ENCODE measurements around the gene ECI1. TPM values are rescaled to one million over a fixed set of nuclear protein-coding genes. Genes with fewer than 3 reads are reported as not detected.
A peak's percentile ranks its signal among the peaks of the same experiment; 100 is the strongest.

Gene ECI1
- total RNA-seq, 2 experiments from 2014 or later = 10.1 to 12.5 TPM

- ATAC-seq (ENCODE audit: poor library complexity) (peak; percentile 96), DNase-seq (no peak)
- Histone ChIP-seq H3K4me3 (ENCODE audit: low read length) (peak within 1 kb of the TSS; percentile 76), H3K36me3 (ENCODE audit: insufficient read depth, low read length) (peaks cover under 1% of the 10 kb centered on the region), H3K9me3 (ENCODE audit: control insufficient read depth in 1 of 2, insufficient read depth in 1 of 2, low read length in 2 of 2) (no peaks in the 10 kb centered on the region), H3K27ac (ENCODE audit: low read depth in 1 of 2, low read length in 2 of 2) (peak within 1 kb of the TSS; percentile 64 to 73), H3K27me3 (ENCODE audit: control insufficient read depth in 1 of 2, insufficient read depth in 2 of 2, low read length in 2 of 2) (no peaks in the 10 kb centered on the region), H3K4me1 (ENCODE audit: insufficient read depth, low read length) (peaks cover 25% of the 10 kb centered on the region)
- H3K9me3 Mint-ChIP-seq = no peaks in the 10 kb centered on the region
- H3K4me1 Mint-ChIP-seq (ENCODE audit: low read depth) = peaks cover 11% of the 10 kb centered on the region
- intact Hi-C loops (cut with DNase I, micrococcal nuclease) = loop anchor here in 1 of 2 experiments (1.0 to 10.0 kb wide), 2 partner anchors 8 to 800 kb away; partner anchors contain the start of gene UNKL
- peak within 1 kb of the TSS; percentile 71 for H3K27ac Mint-ChIP-seq
- H3K36me3 Mint-ChIP-seq (ENCODE audit: low read depth) = peaks cover 3% of the 10 kb centered on the region
- ChIA-PET POLR2A (interaction anchor here (0.6 to 2.5 kb wide), 21 partner anchors 9 to 668 kb away, joined by 3 to 47 read pairs (median 4); partner anchors contain the start of genes AMDHD2, ATP6V0C, DNASE1L2 and E4F1), CTCF (interaction anchor here (0.7 to 1.4 kb wide), 3 partner anchors 20 to 74 kb away, joined by 3 to 5 read pairs (median 4); partner anchors contain the start of gene ECI1)
- no peaks in the 10 kb centered on the region for H3K27me3 Mint-ChIP-seq
- TF ChIP-seq, protein P1, sequence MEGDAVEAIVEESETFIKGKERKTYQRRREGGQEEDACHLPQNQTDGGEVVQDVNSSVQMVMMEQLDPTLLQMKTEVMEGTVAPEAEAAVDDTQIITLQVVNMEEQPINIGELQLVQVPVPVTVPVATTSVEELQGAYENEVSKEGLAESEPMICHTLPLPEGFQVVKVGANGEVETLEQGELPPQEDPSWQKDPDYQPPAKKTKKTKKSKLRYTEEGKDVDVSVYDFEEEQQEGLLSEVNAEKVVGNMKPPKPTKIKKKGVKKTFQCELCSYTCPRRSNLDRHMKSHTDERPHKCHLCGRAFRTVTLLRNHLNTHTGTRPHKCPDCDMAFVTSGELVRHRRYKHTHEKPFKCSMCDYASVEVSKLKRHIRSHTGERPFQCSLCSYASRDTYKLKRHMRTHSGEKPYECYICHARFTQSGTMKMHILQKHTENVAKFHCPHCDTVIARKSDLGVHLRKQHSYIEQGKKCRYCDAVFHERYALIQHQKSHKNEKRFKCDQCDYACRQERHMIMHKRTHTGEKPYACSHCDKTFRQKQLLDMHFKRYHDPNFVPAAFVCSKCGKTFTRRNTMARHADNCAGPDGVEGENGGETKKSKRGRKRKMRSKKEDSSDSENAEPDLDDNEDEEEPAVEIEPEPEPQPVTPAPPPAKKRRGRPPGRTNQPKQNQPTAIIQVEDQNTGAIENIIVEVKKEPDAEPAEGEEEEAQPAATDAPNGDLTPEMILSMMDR (IDR thresholded peaks at IDR 0.05) = no peak
- H3K4me3 Mint-ChIP-seq = peak within 1 kb of the TSS; percentile 88
Observed at GRCh38 chr16:2214719-2214968, 36.7 kb downstream of the ECI1 start, which contains the start of gene PGP. Gene PGP (minus strand): TSS chr16:2214840. CDS start chr16:2214777, 63 bp downstream.

GRCh38 chr16:2213817-2214718 lies 37.3 kb downstream of the ECI1 start:
- H3K9me3 Mint-ChIP-seq = no peaks in the 10 kb centered on the region

More at GRCh38 chr16:2213817-2214718, 37.3 kb downstream of the ECI1 start:
- Histone ChIP-seq H3K36me3 (ENCODE audit: insufficient read depth, low read length) (peaks cover 6% of the 10 kb centered on the region), H3K9me3 (ENCODE audit: control insufficient read depth in 1 of 2, insufficient read depth in 1 of 2, low read length in 2 of 2) (no peaks in the 10 kb centered on the region), H3K4me1 (ENCODE audit: insufficient read depth, low read length) (peaks cover 25% of the 10 kb centered on the region), H3K27me3 (ENCODE audit: control insufficient read depth in 1 of 2, insufficient read depth in 2 of 2, low read length in 2 of 2) (no peaks in the 10 kb centered on the region), H3K4me3 (ENCODE audit: low read length) (peak overlapping the region; percentile 34), H3K27ac (ENCODE audit: low read depth in 1 of 2, low read length in 2 of 2) (peak overlapping the region in 1 of 2 donors; percentile 21)
- TF ChIP-seq, protein P1 (IDR thresholded peaks at IDR 0.05) = no peak
- ChIA-PET POLR2A (interaction anchor here (0.6 to 2.5 kb wide), 19 partner anchors 9 to 668 kb away, joined by 3 to 47 read pairs (median 4); partner anchors contain the start of genes AMDHD2, ATP6V0C, DNASE1L2 and E4F1), CTCF (interaction anchor here (0.7 to 1.4 kb wide), 2 partner anchors 37 to 74 kb away, joined by 4 to 5 read pairs; partner anchors contain the start of gene ECI1)
- Mint-ChIP-seq H3K4me3 (peak overlapping the region; percentile 85), H3K36me3 (ENCODE audit: low read depth) (peaks cover 3% of the 10 kb centered on the region), H3K4me1 (ENCODE audit: low read depth) (peaks cover 11% of the 10 kb centered on the region), H3K27ac (peak overlapping the region; percentile 66), H3K27me3 (no peaks in the 10 kb centered on the region)
- intact Hi-C loops (cut with DNase I, micrococcal nuclease) = loop anchor here in 1 of 2 experiments (1.0 to 10.0 kb wide), 2 partner anchors 8 to 799 kb away; partner anchors contain the start of gene UNKL
- ATAC-seq (ENCODE audit: poor library complexity) (no peak), DNase-seq (no peak)

Measured in CD4-positive, alpha-beta T cell (primary cell).